ENCODE data around the gene MTA3.

MTA3 gene

GRCh38 chr2:42762155-42762554, 193.7 kb downstream of the MTA3 start:
- no peak for DNase-seq (ENCODE audit: low read depth in 2 of 2)

- DNase-seq (ENCODE audit: low read depth in 2 of 2) = no peak
Observed at GRCh38 chr2:42762823-42763804, 194.7 kb downstream of the MTA3 start.

DNA sequence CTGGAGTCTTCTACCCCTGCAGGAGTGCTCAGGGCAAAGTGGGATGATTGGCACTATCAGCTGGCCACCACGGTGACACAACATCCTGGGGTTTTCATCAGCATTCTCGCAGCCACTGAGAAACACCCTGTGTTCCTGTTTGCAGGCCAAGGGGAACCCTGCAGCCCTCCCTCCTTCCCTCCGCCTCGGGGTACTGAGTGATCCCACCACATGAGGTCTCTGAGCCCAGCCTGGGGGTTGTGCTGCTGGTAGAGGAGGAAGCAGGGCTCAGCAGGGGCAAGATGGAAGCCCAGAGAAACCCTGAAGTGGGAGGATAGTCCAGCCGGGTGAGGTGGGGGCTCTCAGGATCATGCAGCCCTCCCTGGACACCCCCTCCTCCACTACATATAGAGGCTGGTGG, 195.7 kb downstream of the MTA3 start, which contains the start of gene OXER1:
TSS of gene OXER1 (minus strand) at position 40 of the 400 bp plus-strand sequence. CDS start 73 bp downstream, outside the sequence.
- DNase-seq (ENCODE audit: low read depth in 2 of 2) = no peak

GRCh38 chr2:42764901-42765300, 196.5 kb downstream of the MTA3 start:
- no peak for DNase-seq (ENCODE audit: low read depth in 2 of 2)

- DNase-seq (ENCODE audit: low read depth in 2 of 2) = no peak
Observed at GRCh38 chr2:42765686-42766085, 197.3 kb downstream of the MTA3 start.

DNA sequence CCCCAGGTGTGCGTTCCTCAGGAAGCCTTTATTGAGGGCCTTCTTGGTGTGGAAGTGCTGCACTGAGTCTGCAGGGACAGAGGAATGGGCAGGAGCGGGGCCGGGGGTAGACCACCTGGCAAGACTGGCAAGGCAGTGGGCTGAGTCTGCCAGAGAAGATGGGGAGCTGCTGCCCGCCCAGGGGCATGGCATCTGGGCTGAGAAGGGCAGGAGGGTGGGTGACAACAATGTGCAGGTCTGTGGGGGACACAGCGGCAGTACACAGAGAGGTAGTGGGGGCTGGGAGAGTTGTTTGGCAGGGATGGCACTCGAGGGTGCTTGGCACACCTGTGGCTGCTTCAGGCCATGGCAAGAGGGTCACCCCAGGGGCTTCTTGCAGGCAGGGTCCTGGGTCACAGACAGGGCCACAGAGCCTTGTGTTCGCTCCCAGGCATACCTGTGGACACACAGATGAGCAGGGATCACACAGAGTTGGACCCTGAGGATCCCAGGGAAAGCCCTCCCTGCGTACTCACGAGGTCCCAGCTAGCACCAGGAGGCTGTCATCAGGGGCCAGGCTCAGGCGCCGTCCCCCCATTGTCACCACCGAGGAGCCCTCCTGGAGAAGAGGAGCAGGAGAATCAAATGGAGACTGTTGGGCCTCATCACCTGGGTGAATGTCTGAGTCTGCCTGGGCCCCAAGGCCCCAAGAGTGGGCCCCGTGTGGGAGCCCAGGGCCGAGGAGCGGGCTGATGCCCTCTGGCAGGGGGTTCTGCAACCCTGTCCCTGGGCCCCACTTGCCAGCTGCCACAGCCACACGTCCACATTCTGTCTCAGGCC, 198.9 kb downstream of the MTA3 start:
- DNase-seq (ENCODE audit: low read depth in 2 of 2) = no peak

DNA sequence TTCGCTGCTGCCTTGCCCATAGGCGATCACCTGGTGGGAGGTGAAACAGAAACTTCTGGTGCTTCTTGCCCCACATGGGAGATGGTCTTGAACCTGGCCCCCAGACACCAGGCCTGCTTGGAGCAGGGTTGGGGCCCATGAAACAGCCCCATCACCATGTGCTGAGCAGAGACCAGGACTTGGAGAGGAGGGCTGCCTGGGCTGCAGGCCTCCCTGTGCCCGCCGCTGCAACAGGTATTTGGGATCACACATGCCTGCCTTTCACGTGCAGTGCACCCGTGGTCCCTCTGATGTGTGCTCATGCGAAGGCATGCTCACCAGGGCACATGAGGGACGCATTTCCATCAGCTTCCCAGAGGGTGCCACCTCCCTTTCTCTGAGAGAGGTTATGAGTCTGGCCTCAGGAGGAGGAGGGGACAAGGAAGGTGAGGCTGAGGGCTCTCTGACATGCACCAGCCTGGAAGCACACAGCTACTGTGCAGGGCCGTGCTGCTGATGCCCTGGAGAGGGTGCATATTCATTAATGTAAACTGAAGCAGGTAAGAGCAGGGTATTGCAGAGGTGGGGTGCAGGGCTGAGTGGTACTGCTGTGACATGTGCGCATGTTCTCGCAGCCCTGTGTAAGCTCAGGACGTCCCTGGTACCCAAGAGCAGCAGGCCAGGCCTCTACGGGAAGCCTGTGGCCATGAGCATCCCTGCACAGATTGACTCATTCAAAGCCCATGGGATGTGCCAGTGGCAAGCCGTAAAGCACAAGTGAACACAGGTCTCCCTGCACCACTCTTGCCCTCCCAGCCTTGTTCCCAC, 199.7 kb downstream of the MTA3 start:
- no peak for DNase-seq (ENCODE audit: low read depth in 2 of 2)

- no peak for DNase-seq (ENCODE audit: low read depth in 2 of 2)
Observed at GRCh38 chr2:42768706-42769256, 200.3 kb downstream of the MTA3 start.

DNA sequence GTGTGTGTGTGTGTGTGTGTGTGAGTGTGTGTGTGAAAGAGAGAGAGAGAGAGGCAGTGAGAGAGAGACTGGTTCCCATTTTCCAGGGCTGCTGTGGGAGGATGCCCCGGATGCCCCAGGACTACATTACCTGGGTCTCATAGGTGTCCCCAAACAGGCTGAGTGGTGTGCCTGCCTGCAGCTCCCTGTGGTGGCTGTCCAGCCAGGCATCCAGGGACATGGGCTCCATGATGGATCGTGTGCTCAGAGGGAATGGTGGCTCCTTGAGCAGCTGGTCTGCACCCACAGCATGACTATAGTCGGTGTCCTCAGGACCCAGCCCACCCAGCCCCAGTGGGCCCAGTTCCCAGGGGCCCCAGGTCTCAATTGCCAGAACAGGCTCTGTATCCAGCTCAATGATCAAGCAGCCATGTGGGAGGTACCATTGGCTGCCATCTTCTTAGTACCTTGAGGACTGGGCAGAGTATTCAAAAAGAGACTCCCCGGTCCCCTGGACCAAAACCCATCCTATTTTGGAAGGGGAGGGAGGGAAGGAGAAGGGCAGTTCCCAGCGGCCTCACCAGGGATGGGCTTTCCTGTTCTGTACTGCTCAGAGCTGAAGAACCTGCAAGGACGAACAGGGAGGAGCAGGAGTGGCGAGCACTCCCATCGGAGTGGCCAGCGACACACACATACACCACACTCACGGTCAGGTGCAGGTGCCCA, 201.3 kb downstream of the MTA3 start:
- no peak for DNase-seq (ENCODE audit: low read depth in 2 of 2)

DNA sequence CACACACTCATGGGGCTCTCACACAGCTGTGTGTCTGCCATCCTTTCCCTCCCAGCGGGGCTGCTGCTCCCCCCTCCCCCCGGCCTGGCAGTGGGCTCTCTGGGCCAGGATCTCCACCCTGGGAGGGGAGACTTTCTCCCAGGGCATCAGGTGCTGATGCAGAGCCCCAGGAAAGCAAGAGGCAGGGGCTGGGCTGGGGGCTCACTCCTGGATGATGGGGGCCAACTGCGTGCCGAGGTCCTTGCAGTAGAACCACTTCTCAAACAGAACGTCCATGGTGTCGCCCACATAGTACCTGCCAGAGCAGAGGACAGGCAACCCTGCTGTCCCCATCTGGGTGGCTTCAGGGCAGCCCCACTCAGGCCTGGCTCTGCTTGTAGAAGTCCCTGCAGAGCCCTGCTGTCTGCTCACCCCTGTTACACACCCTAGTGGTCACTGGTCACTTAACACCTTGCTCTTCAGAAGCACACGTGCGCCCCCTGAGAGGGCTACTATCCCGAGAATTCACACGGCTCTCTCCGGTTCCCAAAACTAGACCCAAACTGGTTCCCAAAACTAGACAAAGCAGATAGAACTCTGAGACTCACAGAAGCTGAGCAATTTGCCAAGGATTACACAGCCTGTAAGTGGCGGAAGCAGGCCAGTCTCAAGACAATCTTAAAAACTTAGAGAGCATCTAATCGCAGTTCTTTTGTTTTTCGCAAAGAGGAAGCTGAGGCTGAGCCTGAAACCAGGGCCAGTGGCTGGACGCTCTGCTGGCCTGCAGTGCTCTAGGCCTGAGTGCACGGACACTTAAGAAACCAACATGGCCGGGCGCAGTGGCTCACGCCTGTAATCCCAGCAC, 202.1 kb downstream of the MTA3 start:
- DNase-seq (ENCODE audit: low read depth in 2 of 2) = no peak

GRCh38 chr2:42771546-42772153, 203.2 kb downstream of the MTA3 start:
- DNase-seq (ENCODE audit: low read depth in 2 of 2) = no peak

GRCh38 chr2:42775186-42775585, 206.8 kb downstream of the MTA3 start:
- no peak for DNase-seq (ENCODE audit: low read depth in 2 of 2)

DNA sequence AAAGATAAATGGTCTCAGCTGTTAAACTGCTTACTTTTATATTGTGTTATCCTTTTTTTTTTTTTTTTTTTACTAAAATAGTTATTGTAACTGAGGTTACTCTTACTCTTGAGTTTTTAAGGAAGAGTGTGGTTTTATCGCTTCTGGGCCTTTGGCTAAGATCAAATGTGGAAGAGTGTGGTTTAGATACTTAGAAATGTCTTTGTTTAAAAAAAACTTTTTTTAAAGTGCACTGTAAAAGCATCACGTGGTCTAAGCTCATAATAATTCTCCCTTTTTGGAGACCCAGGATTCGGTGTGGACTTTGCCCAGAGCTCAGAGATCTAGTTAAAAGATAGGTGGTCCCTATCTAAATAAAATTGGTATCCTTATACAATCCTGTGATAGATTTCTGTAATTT, 207.4 kb downstream of the MTA3 start:
- DNase-seq (ENCODE audit: low read depth in 2 of 2) = no peak

GRCh38 chr2:42777883-42778805, 209.7 kb downstream of the MTA3 start:
- DNase-seq (ENCODE audit: low read depth in 2 of 2) = no peak

DNA sequence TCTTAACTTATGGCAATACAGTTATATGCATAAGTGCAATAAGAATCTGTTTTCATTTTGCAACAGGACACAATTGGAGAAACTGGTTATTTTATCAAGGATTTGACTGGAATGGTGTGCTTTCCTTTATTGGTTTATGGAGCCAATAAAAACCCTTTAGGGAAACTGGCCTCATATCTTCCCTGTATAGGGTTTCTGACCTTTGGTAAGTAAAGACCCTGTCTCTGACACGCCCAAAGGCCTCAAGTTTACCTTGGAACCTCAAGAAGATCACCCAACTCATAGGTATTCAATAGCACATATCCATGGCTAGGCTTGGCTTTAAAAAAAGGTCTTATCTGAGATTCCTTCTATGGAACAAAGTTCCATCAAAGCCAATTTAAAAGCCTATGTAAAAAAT, 212.7 kb downstream of the MTA3 start:
- no peak for DNase-seq (ENCODE audit: low read depth in 2 of 2)

- DNase-seq (ENCODE audit: low read depth in 2 of 2) = no peak
Observed at GRCh38 chr2:42783511-42783910, 215.1 kb downstream of the MTA3 start.

GRCh38 chr2:42784204-42784880, 215.9 kb downstream of the MTA3 start:
- DNase-seq (ENCODE audit: low read depth in 2 of 2) = no peak

Measured in stimulated activated CD4-positive, alpha-beta T cell treated with anti-CD3 and anti-CD28 coated beads, Interleukin-4, amount 100 ng/mL, for 48 hours (primary cell).